Limb (tissue), 2 donors: Measurements from ENCODE around the gene TMPRSS15.

Source experiments
- DNase-seq, 2 donors: peaks; one replicate each; pipeline ENCODE4 v3.0.0-alpha.2; 2016; ENCODE audit errors: extremely low spot score in 2 of 2

The TMPRSS15 gene

DNA sequence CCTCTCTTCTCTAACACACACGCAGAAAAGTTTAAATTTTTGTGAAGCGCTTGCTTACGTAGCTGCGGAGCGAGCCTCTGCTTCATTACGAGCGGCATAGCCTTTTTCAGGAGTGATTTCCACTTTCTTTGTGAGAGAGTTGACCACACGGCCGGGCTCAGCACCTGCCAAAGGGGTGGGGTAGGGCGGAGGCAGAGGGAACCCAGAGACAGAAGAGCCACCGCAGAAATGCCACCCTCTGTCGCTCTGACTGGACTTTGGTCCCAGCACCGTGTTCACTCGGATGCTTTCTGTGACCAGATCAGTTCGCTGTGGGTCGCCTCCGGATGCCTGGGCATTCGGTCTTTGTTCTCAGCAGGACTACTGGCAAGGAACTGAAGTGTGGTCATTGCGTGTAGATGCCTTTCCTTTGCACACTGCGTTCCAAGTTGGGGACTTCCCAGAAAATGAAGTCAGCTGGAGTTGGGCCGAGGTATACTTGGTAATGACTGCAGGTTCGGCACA is 158.1 kb downstream of the TMPRSS15 start:
- DNase-seq = peak in 1 of 2 donors; percentile 53

DNA sequence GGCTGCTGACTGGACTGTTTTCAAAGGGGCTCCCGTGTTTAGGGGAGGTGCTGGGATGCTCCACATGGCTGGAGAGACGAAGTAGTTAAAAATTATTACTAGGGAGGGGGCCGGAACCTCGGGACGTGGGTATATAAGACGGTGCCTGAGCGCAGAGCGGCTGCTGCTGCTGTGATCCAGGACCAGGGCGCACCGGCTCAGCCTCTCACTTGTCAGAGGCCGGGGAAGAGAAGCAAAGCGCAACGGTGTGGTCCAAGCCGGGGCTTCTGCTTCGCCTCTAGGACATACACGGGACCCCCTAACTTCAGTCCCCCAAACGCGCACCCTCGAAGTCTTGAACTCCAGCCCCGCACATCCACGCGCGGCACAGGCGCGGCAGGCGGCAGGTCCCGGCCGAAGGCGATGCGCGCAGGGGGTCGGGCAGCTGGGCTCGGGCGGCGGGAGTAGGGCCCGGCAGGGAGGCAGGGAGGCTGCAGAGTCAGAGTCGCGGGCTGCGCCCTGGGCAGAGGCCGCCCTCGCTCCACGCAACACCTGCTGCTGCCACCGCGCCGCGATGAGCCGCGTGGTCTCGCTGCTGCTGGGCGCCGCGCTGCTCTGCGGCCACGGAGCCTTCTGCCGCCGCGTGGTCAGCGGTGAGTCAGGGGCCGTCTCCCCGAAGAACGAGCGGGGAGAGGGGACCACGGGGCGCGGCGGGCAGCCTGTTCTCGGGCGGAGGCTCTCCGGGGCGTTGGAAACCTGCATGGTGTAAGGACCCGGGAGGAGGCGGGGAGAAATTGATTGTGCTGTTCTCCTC is 158.7 kb downstream of the TMPRSS15 start, which contains the start of gene CHODL:
CHODL (plus strand) TSS at position 163 of the 793 bp plus-strand sequence; CDS start at position 554, 391 bp downstream.
- peak; percentile 57 to 70 for DNase-seq

- DNase-seq = no peak
These were observed 168.0 kb downstream of the TMPRSS15 start for GRCh38 chr21:18235545-18235944.

DNA sequence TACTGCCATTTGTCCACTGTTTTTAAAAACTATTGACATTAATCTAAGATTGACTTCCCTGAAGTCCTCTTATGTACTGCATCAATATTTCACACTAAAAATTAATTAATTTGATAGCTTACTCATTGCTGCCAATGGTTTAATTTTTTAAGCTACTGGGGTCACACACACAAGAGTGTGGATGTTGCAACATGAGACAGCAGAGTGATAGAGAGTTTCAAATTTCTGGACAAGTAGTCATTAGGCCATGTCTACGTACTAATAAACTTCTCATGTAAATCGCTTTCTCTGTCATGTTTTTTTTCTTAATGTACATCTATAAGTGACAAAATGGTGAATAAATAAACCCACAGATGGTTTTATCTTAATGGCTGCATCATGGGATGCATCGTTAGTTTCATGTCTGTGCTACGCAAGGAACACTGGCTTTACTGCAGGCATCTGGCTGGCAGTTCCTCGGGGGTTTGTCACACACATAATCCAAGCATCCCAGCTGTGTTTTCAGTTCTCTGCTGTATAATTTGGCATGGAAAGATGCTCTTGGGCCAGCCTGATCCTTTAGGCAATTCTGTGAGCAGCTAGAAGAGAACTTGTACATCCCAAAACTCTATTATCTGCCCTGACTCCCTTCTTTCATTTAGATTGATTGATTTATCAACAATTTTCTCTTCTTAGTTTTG is 175.4 kb downstream of the TMPRSS15 start:
- DNase-seq = no peak

GRCh38 chr21:18222346-18222745 is 181.2 kb downstream of the TMPRSS15 start:
- DNase-seq = no peak

DNA sequence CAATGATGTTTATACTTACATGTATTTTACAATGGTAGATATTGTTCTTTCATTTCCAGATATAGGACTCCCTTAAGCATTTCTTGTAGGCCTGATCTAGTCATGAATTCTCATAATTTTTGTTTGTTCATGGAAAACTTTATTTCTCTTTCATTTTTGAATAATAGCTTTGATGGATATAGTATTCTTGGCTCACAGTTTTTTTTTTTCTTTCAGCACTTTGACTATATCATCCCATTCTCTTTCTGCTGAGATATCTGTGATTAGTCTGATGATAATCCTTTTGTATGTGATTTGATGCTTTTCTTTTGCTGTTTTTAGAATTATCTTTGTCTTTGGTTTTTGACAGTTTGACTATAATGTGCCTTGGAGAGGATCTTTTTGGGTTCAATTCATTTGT is 183.1 kb downstream of the TMPRSS15 start:
- no peak for DNase-seq
